OCI-M1 (cell line): ENCODE measurements around the gene MAD2L1BP.

Source experiments
- DNase-seq: peaks from one replicate; lab custom pipeline; 2025; lab: John Stamatoyannopoulos, UW

The MAD2L1BP gene

GRCh38 chr6:43683708-43684455 is 48.2 kb downstream of the MAD2L1BP start:
- peak; percentile 61 for DNase-seq

GRCh38 chr6:43687079-43687436 is 51.4 kb downstream of the MAD2L1BP start:
- DNase-seq, result no peak

- DNase-seq, result peak; percentile 91
Observed at GRCh38 chr6:43687437-43688347, 52.1 kb downstream of the MAD2L1BP start, which contains the start of gene MRPS18A. Gene MRPS18A, minus strand, starts transcription at chr6:43687791. Its CDS starts 12 bp downstream, at chr6:43687779.

- no peak for DNase-seq
Observed at GRCh38 chr6:43689421-43689820, 53.8 kb downstream of the MAD2L1BP start.
